Endothelial cell of umbilical vein (primary cell): ENCODE measurements around the gene SLC15A1.

Experiments used
- EZH2 ChIP-seq: IDR thresholded peaks from 2 replicates; pipeline ENCODE4 v1.6.1; 2012; ENCODE audit warnings: borderline replicate concordance, low read depth, mild to moderate bottlenecking, moderate library complexity, low read length, inconsistent platforms; ENCODE audit not compliant: severe bottlenecking
- FOS ChIP-seq: IDR thresholded peaks from 2 replicates; pipeline ENCODE4 v1.6.1; 2011; ENCODE audit warnings: mild to moderate bottlenecking, low read length, moderate library complexity, borderline replicate concordance; ENCODE audit not compliant: insufficient read depth
- GATA2 ChIP-seq: IDR thresholded peaks from 2 replicates; pipeline ENCODE4 v1.7.0; 2011; ENCODE audit warnings: low read depth, mild to moderate bottlenecking, moderate library complexity, mixed read lengths, low read length; ENCODE audit not compliant: insufficient read length, insufficient read depth
- JUN ChIP-seq: IDR thresholded peaks from 2 replicates; pipeline ENCODE4 v1.6.1; 2011; ENCODE audit warnings: borderline replicate concordance, low read depth; ENCODE audit not compliant: insufficient read length, insufficient read depth
- MYC ChIP-seq: IDR thresholded peaks from one replicate; pipeline ENCODE4 v1.6.1; 2011; ENCODE audit warnings: mild to moderate bottlenecking, low read depth, low read length
- POLR2A ChIP-seq: IDR thresholded peaks from 2 replicates; pipeline ENCODE4 v1.6.1; 2012; ENCODE audit warnings: low read depth, mild to moderate bottlenecking, control low read depth, low read length
- POLR2AphosphoS5 ChIP-seq: IDR thresholded peaks from 2 replicates; pipeline ENCODE4 v1.6.1; 2012; ENCODE audit warnings: low read depth, mild to moderate bottlenecking, control low read depth, low read length, moderate library complexity; ENCODE audit not compliant: insufficient read depth
- TF ChIP-seq, protein P1 (sequence below), 2 donors: IDR thresholded peaks; 1 replicate in 1 of 2; 2 replicates in 1 of 2; pipeline ENCODE4 v1.5.1; 2011; ENCODE audit warnings: low read length in 2 of 2, mild to moderate bottlenecking in 2 of 2, moderate library complexity in 2 of 2, control low read depth in 1 of 2, inconsistent platforms in 1 of 2, low read depth in 1 of 2; ENCODE audit not compliant: insufficient read depth in 1 of 2; ENCODE audit errors: extremely low read depth in 1 of 2

DNA sequence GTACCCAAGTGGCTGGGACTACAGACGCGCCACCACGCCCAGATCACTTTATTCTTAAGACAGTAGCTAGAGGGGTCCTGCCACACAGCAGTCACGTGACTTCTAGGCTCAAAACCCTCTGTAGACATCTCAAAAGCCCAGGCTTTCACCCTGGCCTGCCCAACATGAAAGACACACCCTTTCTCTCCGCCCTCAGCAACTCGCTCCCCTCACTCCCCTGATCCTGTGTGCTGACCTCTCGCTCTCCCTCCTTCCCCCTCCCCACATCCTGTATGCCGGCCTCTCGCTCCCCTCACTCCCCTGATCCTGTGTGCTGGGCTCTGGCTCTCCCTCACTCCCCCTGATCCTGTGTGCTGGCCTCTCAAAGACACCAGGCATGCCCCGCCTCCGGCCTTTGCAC is 77.4 kb downstream of the SLC15A1 start:
- no peak for TF ChIP-seq EZH2
- TF ChIP-seq, protein P1, sequence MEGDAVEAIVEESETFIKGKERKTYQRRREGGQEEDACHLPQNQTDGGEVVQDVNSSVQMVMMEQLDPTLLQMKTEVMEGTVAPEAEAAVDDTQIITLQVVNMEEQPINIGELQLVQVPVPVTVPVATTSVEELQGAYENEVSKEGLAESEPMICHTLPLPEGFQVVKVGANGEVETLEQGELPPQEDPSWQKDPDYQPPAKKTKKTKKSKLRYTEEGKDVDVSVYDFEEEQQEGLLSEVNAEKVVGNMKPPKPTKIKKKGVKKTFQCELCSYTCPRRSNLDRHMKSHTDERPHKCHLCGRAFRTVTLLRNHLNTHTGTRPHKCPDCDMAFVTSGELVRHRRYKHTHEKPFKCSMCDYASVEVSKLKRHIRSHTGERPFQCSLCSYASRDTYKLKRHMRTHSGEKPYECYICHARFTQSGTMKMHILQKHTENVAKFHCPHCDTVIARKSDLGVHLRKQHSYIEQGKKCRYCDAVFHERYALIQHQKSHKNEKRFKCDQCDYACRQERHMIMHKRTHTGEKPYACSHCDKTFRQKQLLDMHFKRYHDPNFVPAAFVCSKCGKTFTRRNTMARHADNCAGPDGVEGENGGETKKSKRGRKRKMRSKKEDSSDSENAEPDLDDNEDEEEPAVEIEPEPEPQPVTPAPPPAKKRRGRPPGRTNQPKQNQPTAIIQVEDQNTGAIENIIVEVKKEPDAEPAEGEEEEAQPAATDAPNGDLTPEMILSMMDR (IDR thresholded peaks at IDR 0.05; ENCODE audit: extremely low read depth in 1 of 2, insufficient read depth in 1 of 2, low read depth in 1 of 2, low read length in 2 of 2), result no peak
- TF ChIP-seq MYC, result no peak
- no peak for TF ChIP-seq POLR2A
- no peak for TF ChIP-seq POLR2AphosphoS5
- TF ChIP-seq JUN, result no peak
- no peak for TF ChIP-seq GATA2
- no peak for TF ChIP-seq FOS
